NCI-H345 (cell line): ENCODE measurements around the gene MCFD2.
"Not testable (repeated sequence)": the region's sequence is repeated elsewhere in the genome, so short reads cannot be mapped to it uniquely, and the experiment has no call there.

Source experiments
- DNase-seq: peaks from one replicate; lab custom pipeline; 2025; lab: John Stamatoyannopoulos, UW

Gene MCFD2

GRCh38 chr2:46902465-46902864, 13.1 kb downstream of the MCFD2 start:
- DNase-seq = no peak

- no peak for DNase-seq
These were observed 14.0 kb downstream of the MCFD2 start for GRCh38 chr2:46901611-46902010.

GRCh38 chr2:46900381-46900780, 15.2 kb downstream of the MCFD2 start:
- DNase-seq = no peak

- DNase-seq = no peak
These were observed 16.6 kb downstream of the MCFD2 start for GRCh38 chr2:46899053-46899452.

GRCh38 chr2:46898024-46898423, 17.6 kb downstream of the MCFD2 start:
- DNase-seq = no peak

- no peak for DNase-seq
These were observed 22.2 kb downstream of the MCFD2 start for GRCh38 chr2:46893269-46893939.

GRCh38 chr2:46891956-46892553, 23.6 kb downstream of the MCFD2 start:
- DNase-seq = no peak

GRCh38 chr2:46888421-46888952, 27.1 kb downstream of the MCFD2 start:
- DNase-seq = no peak

- no peak for DNase-seq
These were observed 28.3 kb downstream of the MCFD2 start for GRCh38 chr2:46887028-46887885.

GRCh38 chr2:46886268-46887027, 29.2 kb downstream of the MCFD2 start:
- no peak for DNase-seq

- DNase-seq = no peak
These were observed 30.2 kb downstream of the MCFD2 start for GRCh38 chr2:46885376-46885775.

GRCh38 chr2:46879511-46879910, 36.1 kb downstream of the MCFD2 start:
- no peak for DNase-seq

GRCh38 chr2:46878886-46879285, 36.7 kb downstream of the MCFD2 start:
- no peak for DNase-seq

GRCh38 chr2:46878240-46878877, 37.2 kb downstream of the MCFD2 start:
- no peak for DNase-seq

GRCh38 chr2:46877619-46878113, 37.9 kb downstream of the MCFD2 start:
- no peak for DNase-seq

- peak; percentile 41 for DNase-seq
These were observed 38.7 kb downstream of the MCFD2 start for GRCh38 chr2:46876741-46877384.

GRCh38 chr2:46875962-46876689, 39.5 kb downstream of the MCFD2 start:
- DNase-seq = not testable (repeated sequence)

GRCh38 chr2:46875226-46875899, 40.2 kb downstream of the MCFD2 start:
- DNase-seq = no peak

- no peak for DNase-seq
These were observed 41.2 kb downstream of the MCFD2 start for GRCh38 chr2:46874236-46874929.
